IMR-90 (cell line): ENCODE results near the gene PANX1. TPM values are rescaled to one million over a fixed set of nuclear protein-coding genes. Genes with fewer than 3 reads are reported as not detected.

Experiments
- ATAC-seq: fragments of 200-7000 bp; cut with Tn5 transposase; 2 replicates; pipeline ENCODE4 v1.9.1; 2020; ENCODE audit warnings: low read depth, mild to moderate bottlenecking, moderate library complexity
- BruUV-seq: library from RNA; stranded (reverse); fragments of 400-500 nt; replicated peaks from 2 replicates; lab custom pipeline; 2021; lab: Mats Ljungman, UMichigan
- CTCF ChIA-PET: fragments of 300-600 bp; formaldehyde crosslinking; extraction: SDS; loops from one replicate; lab custom pipeline; 2021; ENCODE audit warnings: antibody characterized with exemption; lab: Yijun Ruan, JAX
- POLR2A ChIA-PET: fragments of 300-600 bp; sonication (Branson Sonifier 250); formaldehyde crosslinking; loops from one replicate; lab custom pipeline; 2022; ENCODE audit warnings: antibody characterized with exemption; ENCODE audit not compliant: unreplicated experiment; lab: Charles Lee
- DNase-seq: peaks from one replicate; pipeline ENCODE4 v3.0.0; 2013
- H2AFZ ChIP-seq: replicated peaks from 2 replicates; pipeline ENCODE3; 2013; ENCODE audit warnings: low read length, mild to moderate bottlenecking; ENCODE audit not compliant: poor library complexity
- H2AK5ac ChIP-seq: 2 replicates; pipeline ENCODE4 v1.6.1; 2013; ENCODE audit warnings: low read depth, low read length, inconsistent platforms
- H2AK9ac ChIP-seq: replicated peaks from 2 replicates; pipeline ENCODE3; 2013; ENCODE audit warnings: mild to moderate bottlenecking, low read depth, low read length, moderate library complexity; ENCODE audit not compliant: poor library complexity
- H2BK120ac ChIP-seq: 2 replicates; pipeline ENCODE4 v1.6.1; 2013; ENCODE audit warnings: low read depth, low read length, inconsistent platforms
- H2BK15ac ChIP-seq: 3 replicates; pipeline ENCODE4 v1.6.1; 2013; ENCODE audit warnings: low read depth, low read length, inconsistent platforms
- H2BK20ac ChIP-seq: 2 replicates; pipeline ENCODE4 v1.6.1; 2013; ENCODE audit warnings: low read depth, mild to moderate bottlenecking, inconsistent platforms, low read length, moderate library complexity
- H2BK5ac ChIP-seq: 2 replicates; pipeline ENCODE4 v1.6.1; 2013; ENCODE audit warnings: mild to moderate bottlenecking, low read depth, low read length, inconsistent platforms; ENCODE audit not compliant: poor library complexity, severe bottlenecking
- H3K14ac ChIP-seq: replicated peaks from 2 replicates; pipeline ENCODE4 v1.6.1; 2013; ENCODE audit warnings: low read depth, low read length, inconsistent platforms
- H3K18ac ChIP-seq: 2 replicates; pipeline ENCODE4 v1.6.1; 2013; ENCODE audit warnings: low read depth, low read length, control low read depth
- H3K23ac ChIP-seq: 2 replicates; pipeline ENCODE4 v1.6.1; 2013; ENCODE audit warnings: low read depth, low read length, inconsistent platforms
- H3K27ac ChIP-seq: 2 replicates; pipeline ENCODE4 v1.5.1; 2013; ENCODE audit warnings: mild to moderate bottlenecking, control low read depth, low read length; ENCODE audit not compliant: insufficient read depth
- H3K27me3 ChIP-seq: 2 replicates; pipeline ENCODE4 v1.6.1; 2013; ENCODE audit warnings: low read length; ENCODE audit not compliant: control insufficient read depth, insufficient read depth
- H3K36me3 ChIP-seq: 2 replicates; pipeline ENCODE4 v1.6.1; 2013; ENCODE audit warnings: low read length, mixed read lengths; ENCODE audit not compliant: control insufficient read depth, insufficient read depth
- H3K4ac ChIP-seq: 2 replicates; pipeline ENCODE4 v1.6.1; 2013; ENCODE audit warnings: low read depth, low read length, inconsistent platforms
- H3K4me1 ChIP-seq: 2 replicates; pipeline ENCODE4 v1.6.1; 2013; ENCODE audit warnings: low read length, mixed read lengths; ENCODE audit not compliant: control insufficient read depth, insufficient read depth
- H3K4me2 ChIP-seq: 2 replicates; pipeline ENCODE4 v1.6.1; 2013; ENCODE audit warnings: low read depth, mild to moderate bottlenecking, control low read depth, low read length, moderate library complexity
- H3K4me3 ChIP-seq: 2 replicates; pipeline ENCODE4 v1.5.1; 2013; ENCODE audit warnings: low read depth, mild to moderate bottlenecking, control low read depth, low read length, moderate library complexity; ENCODE audit not compliant: insufficient read depth
- H3K56ac ChIP-seq: 2 replicates; pipeline ENCODE4 v1.6.1; 2013; ENCODE audit warnings: low read length, inconsistent platforms; ENCODE audit not compliant: insufficient read depth; ENCODE audit errors: extremely low read depth
- H3K79me1 ChIP-seq, 2 experiments: 2 replicates each; pipeline ENCODE4 v1.6.1; 2013; ENCODE audit warnings: low read length in 2 of 2, inconsistent platforms in 1 of 2, low read depth in 1 of 2
- H3K9ac ChIP-seq: 2 replicates; pipeline ENCODE4 v1.6.1; 2013; ENCODE audit warnings: low read depth, low read length, control low read depth
- H3K9me1 ChIP-seq: 2 replicates; pipeline ENCODE4 v1.6.1; 2013; ENCODE audit warnings: low read length, inconsistent platforms; ENCODE audit not compliant: insufficient read depth
- H3K9me3 ChIP-seq: 2 replicates; pipeline ENCODE4 v1.6.1; 2013; ENCODE audit warnings: low read length; ENCODE audit not compliant: control insufficient read depth, insufficient read depth
- H4K20me1 ChIP-seq: 2 replicates; pipeline ENCODE4 v1.6.1; 2013; ENCODE audit warnings: low read length, inconsistent platforms; ENCODE audit not compliant: insufficient read depth
- H4K5ac ChIP-seq: 2 replicates; pipeline ENCODE4 v1.6.1; 2013; ENCODE audit warnings: mild to moderate bottlenecking, low read depth, low read length, control low read depth
- H4K8ac ChIP-seq, 2 experiments: 2 replicates each; pipeline ENCODE4 v1.6.1; 2013; ENCODE audit warnings: low read depth in 2 of 2, low read length in 2 of 2, control low read depth in 1 of 2, inconsistent platforms in 1 of 2
- H4K91ac ChIP-seq: 2 replicates; pipeline ENCODE4 v1.6.1; 2013; ENCODE audit warnings: low read depth, low read length, inconsistent platforms; ENCODE audit not compliant: insufficient read depth
- CHD1 ChIP-seq: IDR thresholded peaks from 2 replicates; pipeline ENCODE4 v1.6.1; 2012; ENCODE audit warnings: low read depth, low read length, improper control_type of control experiment
- MAFK ChIP-seq: IDR thresholded peaks from 2 replicates; pipeline ENCODE4 v1.6.1; 2012; ENCODE audit warnings: low read depth, low read length, improper control_type of control experiment
- WGBS, 2 experiments: methylation state at CpG; one replicate each; pipeline versions ENCODE4 v1.1.5 to v1.1.7; 2013; ENCODE audit warnings: missing lambda C conversion rate in 2 of 2; ENCODE audit not compliant: insufficient read length in 1 of 2; ENCODE audit errors: extremely low coverage in 2 of 2; 5-methylcytosine and 5-hydroxymethylcytosine counted together
- dilution Hi-C: fragments of 300-500 bp; cut with HindIII; formaldehyde crosslinking; loops from one replicate; pipeline ENCODE4 v1.14.3; 2018; ENCODE audit warnings: low sequenced_read_pairs; ENCODE audit not compliant: unreplicated experiment
- in situ Hi-C: fragments of 300-500 bp; cut with MboI; formaldehyde crosslinking; loops from 3 replicates; pipeline ENCODE4 v1.14.3; 2019; ENCODE audit warnings: low sequenced_read_pairs, inconsistent platforms, mixed read lengths
- intact Hi-C: fragments of 100-400 bp; cut with micrococcal nuclease; formaldehyde crosslinking; loops from 2 replicates; pipeline ENCODE4 v1.10.0; 2022
- polyA plus RNA-seq, 3 experiments: library from polyadenylated mRNA; depleted of rRNA; stranded (reverse); fragments of >200 nt; gene quantifications; 2 replicates each; pipeline ENCODE4 v1.2.3, GENCODE V29; 2012; ENCODE audit warnings: low replicate concordance in 1 of 3
- total RNA-seq: library from RNA; depleted of rRNA; stranded (reverse); fragments of >200 nt; gene quantifications from 2 replicates; pipeline ENCODE4 v1.2.3, GENCODE V29; 2012

PANX1 gene
- total and polyA plus RNA-seq, 2 of the 4 experiments (the other 2 are of a cell fraction), result 29.8 to 70.8 TPM

GRCh38 chr11:94150056-94150455 is 21.4 kb downstream of the PANX1 start:
- no peak overlapping the region for H2BK20ac ChIP-seq
- H3K4me3 ChIP-seq, result no peak overlapping the region
- POLR2A ChIA-PET, result no interaction called here
- no peak overlapping the region for H2AK9ac ChIP-seq
- no peak overlapping the region for H2BK5ac ChIP-seq
- BruUV-seq, result no TSS peak
- no peak overlapping the region for H4K5ac ChIP-seq
- in situ Hi-C loops, result no loop called here
- peaks cover 46% of the 10 kb centered on the region for H3K9me1 ChIP-seq
- no peaks in the 10 kb centered on the region for H3K27me3 ChIP-seq
- no peak overlapping the region for H3K4me2 ChIP-seq
- dilution Hi-C loops, result no loop called here
- H3K9ac ChIP-seq, result no peak overlapping the region
- CTCF ChIA-PET, result no interaction called here
- TF ChIP-seq CHD1 (no peak), MAFK (no peak)
- no peak overlapping the region for H3K27ac ChIP-seq
- H3K4ac ChIP-seq, result no peak overlapping the region
- intact Hi-C loops, result no loop called here
- H3K14ac ChIP-seq, result peak overlapping the region; percentile 24; the same call in 1 of the 2 replicates
- H3K23ac ChIP-seq, result no peak overlapping the region
- H3K36me3 ChIP-seq, result peaks cover 5% of the 10 kb centered on the region; the same call in 1 of the 2 replicates
- WGBS, 2 experiments, result no CpG with 5 or more reads among the region's 3 CpGs
- H2BK120ac ChIP-seq, result no peak overlapping the region
- no peak for ATAC-seq
- H2AK5ac ChIP-seq, result no peak overlapping the region; the same call in 1 of the 2 replicates
- peaks cover 62 to 89% of the 10 kb centered on the region in 2 experiments for H3K79me1 ChIP-seq
- peaks cover 43% of the 10 kb centered on the region for H3K4me1 ChIP-seq
- no peaks in the 10 kb centered on the region for H3K9me3 ChIP-seq
- H4K8ac ChIP-seq, result no peak overlapping the region
- no peak overlapping the region for H3K56ac ChIP-seq
- H2BK15ac ChIP-seq, result no peak overlapping the region
- H4K91ac ChIP-seq, result no peak overlapping the region
- DNase-seq, result no peak
- H3K18ac ChIP-seq, result no peak overlapping the region
- H4K20me1 ChIP-seq, result peaks cover 75% of the 10 kb centered on the region
- no peak overlapping the region for H2AFZ ChIP-seq
